ENCODE data around the gene PLCH1. TPM values are rescaled to one million over a fixed set of nuclear protein-coding genes. Genes with fewer than 3 reads are reported as not detected.
"Not testable (repeated sequence)": the region's sequence is repeated elsewhere in the genome, so short reads cannot be mapped to it uniquely, and the experiment has no call there.

PLCH1 gene
- total RNA-seq, 1 donor from 2014 or later = 14.0 TPM

DNA sequence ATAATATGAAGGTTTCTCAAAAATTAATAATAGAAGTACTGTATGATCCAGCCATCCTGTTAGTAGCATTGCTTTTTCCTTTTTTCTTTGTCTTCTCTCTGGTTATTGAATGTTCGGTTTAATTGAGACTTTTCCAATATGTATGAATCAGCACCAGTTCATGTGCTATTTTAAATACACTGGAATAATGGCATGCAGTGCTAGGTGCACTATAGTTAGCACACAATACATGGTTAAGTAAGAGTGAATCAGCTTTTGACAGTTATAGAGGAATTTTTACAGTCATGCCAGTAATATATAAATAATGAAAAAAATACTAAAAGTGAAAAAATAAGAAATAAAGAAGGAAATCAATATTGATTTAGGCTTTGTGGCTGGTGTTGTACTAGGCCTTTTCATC, 337.5 kb downstream of the PLCH1 start:
- no peaks in the 10 kb centered on the region for H3K27me3 ChIP-seq (ENCODE audit: low read depth)
- no peak overlapping the region for H3K4me3 ChIP-seq
- H3K4me1 ChIP-seq = no peaks in the 10 kb centered on the region
- intact Hi-C loops (cut with DNase I) = no loop called here
- ATAC-seq = no peak
- H3K36me3 ChIP-seq = no peaks in the 10 kb centered on the region
- DNase-seq = no peak
- TF ChIP-seq, protein P1, sequence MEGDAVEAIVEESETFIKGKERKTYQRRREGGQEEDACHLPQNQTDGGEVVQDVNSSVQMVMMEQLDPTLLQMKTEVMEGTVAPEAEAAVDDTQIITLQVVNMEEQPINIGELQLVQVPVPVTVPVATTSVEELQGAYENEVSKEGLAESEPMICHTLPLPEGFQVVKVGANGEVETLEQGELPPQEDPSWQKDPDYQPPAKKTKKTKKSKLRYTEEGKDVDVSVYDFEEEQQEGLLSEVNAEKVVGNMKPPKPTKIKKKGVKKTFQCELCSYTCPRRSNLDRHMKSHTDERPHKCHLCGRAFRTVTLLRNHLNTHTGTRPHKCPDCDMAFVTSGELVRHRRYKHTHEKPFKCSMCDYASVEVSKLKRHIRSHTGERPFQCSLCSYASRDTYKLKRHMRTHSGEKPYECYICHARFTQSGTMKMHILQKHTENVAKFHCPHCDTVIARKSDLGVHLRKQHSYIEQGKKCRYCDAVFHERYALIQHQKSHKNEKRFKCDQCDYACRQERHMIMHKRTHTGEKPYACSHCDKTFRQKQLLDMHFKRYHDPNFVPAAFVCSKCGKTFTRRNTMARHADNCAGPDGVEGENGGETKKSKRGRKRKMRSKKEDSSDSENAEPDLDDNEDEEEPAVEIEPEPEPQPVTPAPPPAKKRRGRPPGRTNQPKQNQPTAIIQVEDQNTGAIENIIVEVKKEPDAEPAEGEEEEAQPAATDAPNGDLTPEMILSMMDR (IDR thresholded peaks at IDR 0.05) = no peak
- H3K27ac ChIP-seq = no peak overlapping the region
- H3K9me3 ChIP-seq = no peaks in the 10 kb centered on the region

DNA sequence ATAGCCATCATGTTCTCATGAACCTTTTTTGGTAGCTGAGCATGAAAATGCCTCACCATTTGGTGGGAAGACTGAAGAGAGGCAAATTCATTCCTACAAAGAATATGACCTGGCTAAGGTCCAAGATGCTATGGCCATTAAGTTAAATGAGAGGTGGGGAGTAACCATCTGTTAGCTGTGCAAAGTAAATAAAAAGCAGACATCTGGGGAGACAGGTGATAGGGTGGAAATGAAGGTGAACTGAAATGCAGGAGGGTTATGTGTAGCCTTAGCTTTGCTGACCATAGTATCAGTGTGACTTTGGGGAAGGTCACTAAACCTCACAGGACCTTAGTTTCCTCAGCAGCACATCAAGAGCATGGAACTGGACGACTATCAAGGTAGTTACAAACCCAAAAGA, 340.4 kb downstream of the PLCH1 start:
- Histone ChIP-seq H3K4me3 (no peak overlapping the region), H3K4me1 (no peaks in the 10 kb centered on the region), H3K9me3 (no peaks in the 10 kb centered on the region), H3K27me3 (ENCODE audit: low read depth) (no peaks in the 10 kb centered on the region), H3K36me3 (no peaks in the 10 kb centered on the region), H3K27ac (no peak overlapping the region)
- TF ChIP-seq, protein P1 (IDR thresholded peaks at IDR 0.05) = no peak
- DNase-seq (no peak), ATAC-seq (no peak)
- intact Hi-C loops (cut with DNase I) = no loop called here

DNA sequence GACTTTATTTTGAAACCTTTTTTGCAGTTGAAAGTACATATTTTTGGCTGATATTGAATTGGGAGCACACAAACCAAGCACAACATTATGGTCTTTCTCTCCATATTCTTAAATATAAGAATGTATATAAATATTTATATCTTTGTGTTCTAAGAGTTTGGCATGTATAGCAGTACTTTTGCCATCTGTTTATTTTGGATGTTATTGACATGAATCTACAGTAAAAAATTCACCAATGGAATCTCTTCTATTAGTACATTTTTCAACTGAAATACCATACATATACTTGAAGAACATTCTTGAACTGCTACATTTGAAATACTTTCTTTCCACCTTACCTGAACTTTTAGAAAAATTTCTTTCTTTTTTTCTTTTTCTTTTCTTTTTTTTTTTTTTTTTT, 342.2 kb downstream of the PLCH1 start:
- Histone ChIP-seq H3K27me3 (ENCODE audit: low read depth) (no peaks in the 10 kb centered on the region), H3K9me3 (no peaks in the 10 kb centered on the region), H3K4me3 (no peak overlapping the region), H3K27ac (no peak overlapping the region), H3K36me3 (no peaks in the 10 kb centered on the region), H3K4me1 (no peaks in the 10 kb centered on the region)
- intact Hi-C loops (cut with DNase I) = no loop called here
- no peak for ATAC-seq
- no peak for DNase-seq
- TF ChIP-seq, protein P1 (IDR thresholded peaks at IDR 0.05) = no peak

DNA sequence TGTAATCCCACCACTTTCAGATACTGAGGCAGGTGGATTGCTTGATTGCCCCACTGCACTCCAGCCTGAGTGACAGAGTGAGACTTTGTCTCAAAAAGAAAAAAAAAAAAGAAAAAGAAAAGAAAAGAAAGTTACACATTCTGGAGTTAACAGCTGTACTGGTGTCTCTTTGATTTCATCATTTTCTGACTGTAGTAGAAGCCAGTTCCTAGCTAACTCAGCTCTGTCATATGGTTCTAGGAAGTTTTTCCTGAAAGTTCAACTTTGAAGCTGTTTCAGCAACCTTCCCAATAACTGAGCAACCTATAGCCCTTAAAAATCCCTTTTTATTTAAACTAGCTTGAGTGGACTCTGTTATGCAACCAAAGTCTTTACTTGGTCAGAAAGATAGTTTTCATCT, 346.8 kb downstream of the PLCH1 start:
- DNase-seq (no peak), ATAC-seq (no peak)
- H3K27ac ChIP-seq = no peak overlapping the region
- H3K4me3 ChIP-seq = no peak overlapping the region
- H3K9me3 ChIP-seq = no peaks in the 10 kb centered on the region
- intact Hi-C loops (cut with DNase I) = no loop called here
- TF ChIP-seq, protein P1 (IDR thresholded peaks at IDR 0.05) = no peak
- no peaks in the 10 kb centered on the region for H3K27me3 ChIP-seq (ENCODE audit: low read depth)
- H3K36me3 ChIP-seq = no peaks in the 10 kb centered on the region
- no peaks in the 10 kb centered on the region for H3K4me1 ChIP-seq

DNA sequence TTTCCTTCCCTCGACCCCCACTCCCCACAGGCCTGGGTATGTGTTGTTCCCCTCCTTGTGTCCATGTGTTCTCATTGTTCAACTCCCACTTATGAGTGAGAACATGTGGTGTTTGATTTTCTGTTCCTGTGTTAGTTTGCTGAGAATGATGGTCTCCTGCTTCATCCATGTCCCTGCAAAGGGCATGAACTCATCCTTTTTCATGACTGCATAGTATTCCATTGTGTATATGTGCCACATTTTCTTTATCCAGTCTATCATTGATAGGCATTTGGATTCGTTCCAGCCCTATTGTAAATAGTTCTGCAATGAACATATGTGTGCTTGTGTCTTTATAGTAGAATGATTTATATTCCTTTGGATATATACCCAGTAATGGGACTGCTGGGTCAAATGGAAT, 350.0 kb downstream of the PLCH1 start:
- intact Hi-C loops (cut with DNase I); H3K4me3 ChIP-seq; H3K27ac ChIP-seq; H3K9me3 ChIP-seq; ATAC-seq; H3K27me3 ChIP-seq (ENCODE audit: low read depth); H3K4me1 ChIP-seq; DNase-seq; H3K36me3 ChIP-seq: not testable (repeated sequence)

DNA sequence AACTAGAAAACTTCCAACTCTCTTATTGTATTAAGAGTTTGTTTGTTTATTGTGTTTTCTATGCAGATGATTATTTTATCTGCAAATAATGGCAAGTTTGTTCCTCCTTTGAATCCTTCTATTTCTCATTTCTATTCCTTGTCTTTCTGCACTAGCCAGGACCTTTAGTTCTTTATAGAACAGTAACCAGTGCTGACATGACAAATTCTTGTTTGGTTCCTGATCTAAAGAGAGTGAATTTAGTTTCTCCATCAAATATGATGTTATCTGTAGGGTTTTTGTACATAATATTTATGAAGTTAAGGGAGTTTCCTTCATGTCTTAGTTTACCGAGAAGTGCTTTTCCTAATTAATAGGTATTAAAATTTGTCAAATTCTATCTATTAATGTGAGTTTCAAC, 350.6 kb downstream of the PLCH1 start:
- H3K4me3 ChIP-seq = no peak overlapping the region
- no peaks in the 10 kb centered on the region for H3K9me3 ChIP-seq
- ATAC-seq = no peak
- TF ChIP-seq, protein P1 (IDR thresholded peaks at IDR 0.05) = no peak
- no peak overlapping the region for H3K27ac ChIP-seq
- H3K27me3 ChIP-seq (ENCODE audit: low read depth) = no peaks in the 10 kb centered on the region
- intact Hi-C loops (cut with DNase I) = no loop called here
- no peak for DNase-seq
- peaks cover 8% of the 10 kb centered on the region for H3K4me1 ChIP-seq
- no peaks in the 10 kb centered on the region for H3K36me3 ChIP-seq

Data from lower lobe of right lung (tissue), 2 donors.